HepG2 (cell line): ENCODE measurements around the gene SHISA6. TPM values are rescaled to one million over a fixed set of nuclear protein-coding genes. Genes with fewer than 3 reads are reported as not detected.

Experiments
- ATAC-seq: fragments of 200-7000 bp; cut with Tn5 transposase; 3 replicates; pipeline ENCODE4 v1.9.1; 2020; ENCODE audit warnings: mild to moderate bottlenecking, moderate library complexity
- BruUV-seq: library from RNA; stranded (reverse); fragments of 400-500 nt; replicated peaks from 2 replicates; lab custom pipeline; 2021; lab: Mats Ljungman, UMichigan
- CTCF ChIA-PET: fragments of 300-600 bp; formaldehyde crosslinking; extraction: SDS; loops from one replicate; lab custom pipeline; 2021; ENCODE audit warnings: low total read pairs, inconsistent platforms, low intra/inter-chr PET ratio; lab: Yijun Ruan, JAX
- POLR2A ChIA-PET: fragments of 350-600 bp; sonication (Branson Sonifier 250); formaldehyde crosslinking; loops from one replicate; lab custom pipeline; 2020; ENCODE audit warnings: antibody characterized with exemption, inconsistent platforms; lab: Yijun Ruan, JAX
- DNase-seq: peaks from one replicate; pipeline ENCODE4 v3.0.0-alpha.2; 2015; ENCODE audit warnings: low spot score
- FAIRE-seq: peaks from 3 replicates; lab custom pipeline; 2011; peaks lifted over from hg19 to GRCh38; lab: Jason Lieb, UNC
- H2AFZ ChIP-seq: one replicate; pipeline ENCODE4 v1.6.1; 2011; ENCODE audit warnings: low read length, inconsistent platforms
- H3K27ac ChIP-seq: fragments of 300-600 bp; 3 replicates; pipeline ENCODE4 v1.8.0; 2011; ENCODE audit warnings: mixed run types, mild to moderate bottlenecking, mixed read lengths, low read length, inconsistent platforms; ENCODE audit not compliant: insufficient read depth; ENCODE audit errors: extremely low read length
- H3K27me3 ChIP-seq, 2 experiments: fragments of 200-600 bp in 1 of 2; 2 replicates in 1 of 2; 3 replicates in 1 of 2; pipeline versions ENCODE4 v1.6.0 to v1.8.0; 2011; ENCODE audit warnings: low read length in 2 of 2, mild to moderate bottlenecking in 2 of 2, moderate library complexity in 2 of 2, inconsistent platforms in 1 of 2; ENCODE audit not compliant: insufficient read depth in 2 of 2, control insufficient read depth in 1 of 2
- H3K36me3 ChIP-seq, 2 experiments: fragments of 200-600 bp in 1 of 2; replicated peaks in 1 of 2; 2 replicates in 1 of 2; 3 replicates in 1 of 2; pipeline versions ENCODE4 v1.5.1 to v1.8.0; 2011; ENCODE audit warnings: low read length in 2 of 2, inconsistent platforms in 1 of 2; ENCODE audit not compliant: insufficient read depth in 2 of 2, control insufficient read depth in 1 of 2
- H3K4me1 ChIP-seq: 2 replicates; pipeline ENCODE4 v1.5.1; 2012; ENCODE audit warnings: low read length, inconsistent platforms; ENCODE audit not compliant: insufficient read depth
- H3K4me2 ChIP-seq: 2 replicates; pipeline ENCODE4 v1.6.0; 2011; ENCODE audit warnings: low read depth, low read length, inconsistent platforms
- H3K4me3 ChIP-seq, 3 experiments: fragments of 200-600 bp in 1 of 3; sonication (generic), shearing (Covaris generic) in 1 of 3; replicated peaks in 1 of 3; 2 replicates each; pipeline ENCODE4 v1.5.1; 2011 to 2016; ENCODE audit warnings: low read length in 3 of 3, inconsistent platforms in 2 of 3, low read depth in 2 of 3, mild to moderate bottlenecking in 2 of 3, control low read depth in 1 of 3, mixed read lengths in 1 of 3; ENCODE audit not compliant: insufficient read depth in 1 of 3
- H3K79me2 ChIP-seq: one replicate; pipeline ENCODE4 v1.6.1; 2011; ENCODE audit warnings: low read length, inconsistent platforms; ENCODE audit not compliant: insufficient read depth
- H3K9ac ChIP-seq: 2 replicates; pipeline ENCODE4 v1.6.0; 2011; ENCODE audit warnings: mild to moderate bottlenecking, low read depth, low read length, inconsistent platforms; ENCODE audit not compliant: insufficient read depth
- H3K9me3 ChIP-seq: 2 replicates; pipeline ENCODE4 v1.5.1; 2012; ENCODE audit warnings: mild to moderate bottlenecking, low read length
- H4K20me1 ChIP-seq: 2 replicates; pipeline ENCODE4 v1.6.0; 2011; ENCODE audit warnings: inconsistent platforms, mild to moderate bottlenecking, low read length, moderate library complexity; ENCODE audit not compliant: insufficient read depth
- BHLHE40 ChIP-seq: IDR thresholded peaks from 2 replicates; pipeline ENCODE4 v1.6.1; 2011; ENCODE audit warnings: low read length, improper control_type of control experiment
- BRF2 ChIP-seq: sonication (generic); formaldehyde crosslinking; IDR thresholded peaks from 2 replicates; pipeline ENCODE4 v1.8.1; 2022; ENCODE audit warnings: mild to moderate bottlenecking, missing genetic modification reagents
- EP300 ChIP-seq, 3 experiments: sonication (generic) in 1 of 3; formaldehyde crosslinking in 1 of 3; IDR thresholded peaks; 2 replicates each; pipeline versions ENCODE4 v1.5.1 to v1.6.1; 2011 to 2020; ENCODE audit warnings: low read depth in 2 of 3, low read length in 2 of 3, borderline replicate concordance in 1 of 3, improper control_type of control experiment in 1 of 3, mild to moderate bottlenecking in 1 of 3, missing genetic modification reagents in 1 of 3, moderate library complexity in 1 of 3
- HOXA9 ChIP-seq: sonication (generic); formaldehyde crosslinking; IDR thresholded peaks from 2 replicates; pipeline ENCODE4 v1.8.1; 2022; ENCODE audit warnings: missing genetic modification reagents, mild to moderate bottlenecking, moderate library complexity, borderline replicate concordance
- ZNF513 ChIP-seq: sonication (generic); formaldehyde crosslinking; conservative IDR thresholded peaks from 2 replicates; pipeline ENCODE4 v1.5.0; 2020; ENCODE audit warnings: missing genetic modification reagents
- ZNF777 ChIP-seq: sonication (generic); formaldehyde crosslinking; IDR thresholded peaks from 2 replicates; pipeline ENCODE4 v1.4.0; 2020; ENCODE audit warnings: missing genetic modification reagents
- WGBS: methylation state at CpG from one replicate; pipeline ENCODE4 v1.1.6; 2017; ENCODE audit warnings: low lambda C conversion rate; 5-methylcytosine and 5-hydroxymethylcytosine counted together
- in situ Hi-C: cut with HindIII; loops from 2 replicates; pipeline ENCODE4 v1.10.0; 2017; ENCODE audit warnings: low pct_unique_long_range_greater_than_20kb; ENCODE audit not compliant: extremely low pct_ligation_motif_present
- intact Hi-C: fragments of 100-400 bp; cut with micrococcal nuclease; formaldehyde crosslinking; loops from one replicate; pipeline ENCODE4 v1.10.0; 2022; ENCODE audit not compliant: unreplicated experiment
- polyA plus RNA-seq, 8 experiments: library from polyadenylated mRNA; depleted of rRNA in 3 of 8; stranded (reverse) in 7 of 8; unstranded in 1 of 8; fragments of >200 nt; fragmentation: Illumina TruSeq in 4 of 8; extraction: Trizol in 4 of 8; gene quantifications; 2 replicates each; pipeline versions ENCODE4 v1.2.1 to v1.2.3, GENCODE V29; 2011 to 2016; ENCODE audit warnings: low read depth in 4 of 8, missing spikeins in 1 of 8, mixed read lengths in 1 of 8; ENCODE audit not compliant: insufficient read depth in 1 of 8
- total RNA-seq, 5 experiments: library from RNA; depleted of rRNA; stranded (reverse); fragments of >200 nt; fragmentation: Illumina TruSeq; extraction: Trizol; gene quantifications; 2 replicates each; pipeline ENCODE4 v1.2.3, GENCODE V29; 2016; ENCODE audit warnings: low read depth in 1 of 5

The SHISA6 gene
- total and polyA plus RNA-seq, 2 of the 13 experiments (the other 11 are each of a cell fraction or from before 2014, with no cell fraction given) = not detected

DNA sequence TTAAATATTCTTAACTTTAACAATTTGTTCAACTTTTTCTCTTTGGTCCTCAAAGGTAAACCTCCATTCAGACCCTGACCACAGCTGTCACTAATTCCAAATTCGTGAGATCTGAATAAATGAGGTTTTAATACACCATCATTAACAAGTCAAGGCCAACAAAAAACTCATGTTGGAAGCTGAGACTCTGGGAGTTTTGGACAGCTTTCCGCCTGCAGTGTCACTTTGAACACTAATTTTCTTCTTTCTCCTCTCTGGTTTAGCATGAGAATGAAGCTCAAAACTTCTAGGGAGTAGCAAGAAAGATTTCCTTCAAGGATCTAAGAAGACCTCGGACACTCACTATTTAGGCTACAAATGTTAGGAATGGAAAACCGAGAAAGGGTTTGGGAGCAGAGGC is 324.6 kb downstream of the SHISA6 start:
- Histone ChIP-seq H3K4me3 (no peak overlapping the region), H3K79me2 (no peaks in the 10 kb centered on the region)
- 14% methylated on average over 4 of the region's 4 CpGs for WGBS
- BruUV-seq = no TSS peak
- TF ChIP-seq BRF2 (no peak), BHLHE40 (no peak), ZNF777 (CRISPR knock-in tag) (no peak), ZNF513 (no peak), EP300 (IDR thresholded peaks at IDR 0.05; ENCODE audit: low read depth in 2 of 2, low read length in 2 of 2) (no peak), EP300 (CRISPR knock-in tag; IDR thresholded peaks at IDR 0.05; ENCODE audit: borderline replicate concordance) (no peak), HOXA9 (CRISPR knock-in tag) (no peak)
- TF ChIP-seq, all 625 proteins: peak for 0
- Histone ChIP-seq H3K4me1 (no peaks in the 10 kb centered on the region), H3K9me3 (no peaks in the 10 kb centered on the region), H3K36me3 (no peaks in the 10 kb centered on the region), H3K27me3 (no peaks in the 10 kb centered on the region), H3K4me2 (no peak overlapping the region), H2AFZ (no peak overlapping the region), H3K9ac (no peak overlapping the region), H3K27ac (no peak overlapping the region), H4K20me1 (no peaks in the 10 kb centered on the region)
- ChIA-PET CTCF (no interaction called here), POLR2A (no interaction called here)
- DNase-seq (no peak), FAIRE-seq (no peak), ATAC-seq (no peak)
- in situ Hi-C loops (no loop called here), intact Hi-C loops (no loop called here)
